HG03159 (cell line): ENCODE results near the gene ADAMTS6.
A peak's percentile ranks its signal among the peaks of the same experiment; 100 is the strongest.
"Not testable (repeated sequence)": the region's sequence is repeated elsewhere in the genome, so short reads cannot be mapped to it uniquely, and the experiment has no call there.

ENCODE experiments used
- ATAC-seq: cut with Tn5 transposase; IDR thresholded peaks from one replicate; pipeline ENCODE4 v1.9.1; 2021; ENCODE audit warnings: mild to moderate bottlenecking, moderate library complexity; ENCODE audit not compliant: unreplicated experiment

The ADAMTS6 gene

GRCh38 chr5:65204966-65205365, 276.8 kb downstream of the ADAMTS6 start:
- no peak for ATAC-seq

DNA sequence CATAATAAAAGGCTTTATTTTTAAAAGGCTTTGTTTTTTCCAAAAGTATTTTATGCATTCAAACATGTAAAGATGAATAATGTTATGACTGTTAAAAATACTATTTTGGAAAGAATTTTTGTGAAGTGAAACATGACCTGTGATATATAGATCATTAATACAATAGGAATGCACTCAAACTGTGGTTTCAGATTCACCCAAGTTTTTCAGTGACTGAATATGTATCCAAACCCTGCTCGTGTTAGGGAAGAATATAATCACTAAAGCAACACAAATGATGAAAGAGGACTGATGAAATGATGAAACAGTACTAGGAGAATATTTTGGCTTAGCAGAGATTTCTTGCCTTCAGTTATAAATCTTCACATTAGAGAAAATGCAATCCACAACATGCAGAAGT, 278.0 kb downstream of the ADAMTS6 start:
- ATAC-seq, result no peak

GRCh38 chr5:65199993-65200675, 281.6 kb downstream of the ADAMTS6 start:
- no peak for ATAC-seq

- no peak for ATAC-seq
These were observed 283.1 kb downstream of the ADAMTS6 start for GRCh38 chr5:65198456-65199120.

- ATAC-seq, result no peak
These were observed 283.9 kb downstream of the ADAMTS6 start for GRCh38 chr5:65197531-65198455.

DNA sequence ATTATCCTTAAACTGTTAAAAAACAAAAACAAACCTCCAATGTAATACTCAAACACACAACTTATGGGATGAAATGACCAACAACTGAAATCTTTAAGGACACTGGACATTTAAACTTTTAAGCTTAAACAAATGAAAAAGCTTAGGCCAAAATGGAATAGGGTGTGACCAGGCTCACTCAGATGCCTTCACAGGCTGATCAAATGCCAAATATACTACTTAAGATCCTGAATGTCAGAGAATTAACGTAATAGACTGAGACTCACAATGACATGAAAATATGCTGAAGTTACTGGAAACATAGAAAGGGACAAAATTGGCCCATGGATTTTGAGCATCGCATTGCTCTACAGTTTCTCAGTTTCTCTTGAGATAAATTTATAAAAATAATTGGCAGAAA, 286.8 kb downstream of the ADAMTS6 start:
- ATAC-seq, result no peak

DNA sequence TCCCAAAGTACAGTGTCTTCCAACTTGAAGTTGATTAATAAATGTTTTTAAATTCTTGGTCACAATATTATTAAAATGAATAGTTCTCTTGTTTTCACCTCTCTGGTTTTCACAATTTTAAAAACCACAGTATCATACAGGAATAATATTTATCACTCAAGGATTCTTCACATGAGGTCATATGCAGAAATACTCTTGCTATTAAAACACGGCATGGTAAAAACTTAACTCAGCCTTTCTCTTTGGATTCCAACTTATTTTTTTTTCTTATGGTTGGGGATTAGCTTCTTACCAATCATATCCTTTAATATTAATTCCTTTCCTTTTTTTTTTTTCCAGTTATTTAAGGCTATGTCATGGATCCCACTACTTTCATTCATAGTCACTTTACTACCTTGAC, 289.4 kb downstream of the ADAMTS6 start:
- no peak for ATAC-seq

DNA sequence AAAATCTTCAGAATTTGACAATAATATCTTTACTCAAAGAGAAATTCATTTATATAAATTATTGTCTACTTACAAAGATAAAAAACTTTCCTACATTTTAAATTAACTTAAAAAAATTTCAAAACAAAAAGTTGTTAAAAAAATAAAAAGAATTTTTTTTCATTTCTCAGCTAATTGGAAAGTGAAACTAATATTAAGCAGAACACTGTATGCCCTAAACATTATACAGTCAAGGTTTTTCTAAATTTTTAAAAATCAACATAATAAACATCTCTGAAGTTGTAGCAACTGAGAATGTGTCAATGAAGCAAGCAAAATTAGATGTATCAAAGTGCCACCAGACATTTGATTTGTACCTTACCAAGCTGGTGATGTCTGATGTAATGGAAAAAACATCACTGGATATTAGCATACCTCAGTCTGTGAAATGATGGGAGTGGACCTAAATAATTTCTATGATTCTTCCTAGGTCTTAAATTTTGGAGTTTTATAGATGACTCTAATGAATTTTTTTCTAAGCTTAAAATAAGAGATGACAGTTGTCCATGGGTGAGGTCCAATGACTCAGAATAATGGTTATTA, 290.1 kb downstream of the ADAMTS6 start:
- no peak for ATAC-seq

DNA sequence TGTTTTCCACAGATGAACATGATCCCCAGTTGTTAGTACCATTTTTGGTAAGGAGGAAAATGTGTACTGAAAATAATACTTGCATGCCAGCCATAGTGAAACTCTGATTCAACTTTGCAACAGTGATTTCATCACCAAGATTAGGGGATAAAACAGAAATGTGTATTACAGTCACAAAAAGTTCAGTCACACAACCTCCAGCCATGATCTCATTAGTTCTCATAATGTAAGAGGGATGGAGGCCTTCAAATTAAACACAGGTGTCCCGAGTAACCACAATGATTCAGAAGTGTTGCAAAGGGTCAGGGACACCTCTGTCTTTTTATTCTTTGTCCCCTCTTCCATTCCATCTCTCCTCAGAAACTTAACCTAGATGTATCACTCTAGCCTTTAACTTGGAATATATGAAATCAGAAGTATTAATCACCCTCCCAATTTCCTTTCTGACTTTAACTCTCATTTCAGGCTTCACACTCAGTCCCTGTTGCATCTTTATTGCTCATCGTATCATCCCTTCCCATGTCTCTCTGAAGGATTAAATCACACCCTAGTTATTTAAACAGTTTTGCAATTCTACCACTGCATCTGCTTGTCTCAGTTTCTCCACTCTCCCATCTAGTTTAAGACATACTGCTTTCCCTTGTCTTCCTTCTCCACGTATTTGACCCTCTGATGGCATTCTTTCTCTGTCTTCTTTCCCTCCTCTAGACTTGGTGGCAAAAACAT, 291.2 kb downstream of the ADAMTS6 start:
- ATAC-seq, result peak; percentile 55

DNA sequence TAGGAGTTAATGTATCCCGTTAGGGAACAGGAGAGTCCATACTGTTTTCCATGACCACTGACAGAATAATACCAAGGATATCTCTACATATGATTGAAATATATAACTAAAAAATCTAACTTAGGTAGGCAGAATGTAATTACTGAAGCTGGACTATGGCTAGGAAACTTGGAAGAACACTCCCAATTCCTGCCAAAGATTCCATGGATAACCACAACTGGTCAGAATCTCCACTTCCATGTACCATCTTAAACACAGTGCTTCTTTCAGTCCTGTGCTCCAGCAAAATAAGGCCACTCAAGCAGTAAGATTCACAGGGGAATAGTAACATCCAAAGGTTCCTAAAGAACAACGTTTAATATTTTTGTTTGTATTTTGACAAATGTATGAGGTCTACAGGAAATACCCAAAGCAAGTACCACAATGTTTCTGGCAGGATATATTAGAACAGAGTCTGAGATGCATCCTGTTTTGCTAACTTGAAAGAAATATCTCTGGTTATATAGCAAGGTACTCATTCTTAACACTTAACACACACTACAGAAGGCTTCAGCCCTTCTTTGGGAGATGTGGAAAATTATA, 295.0 kb downstream of the ADAMTS6 start:
- no peak for ATAC-seq

DNA sequence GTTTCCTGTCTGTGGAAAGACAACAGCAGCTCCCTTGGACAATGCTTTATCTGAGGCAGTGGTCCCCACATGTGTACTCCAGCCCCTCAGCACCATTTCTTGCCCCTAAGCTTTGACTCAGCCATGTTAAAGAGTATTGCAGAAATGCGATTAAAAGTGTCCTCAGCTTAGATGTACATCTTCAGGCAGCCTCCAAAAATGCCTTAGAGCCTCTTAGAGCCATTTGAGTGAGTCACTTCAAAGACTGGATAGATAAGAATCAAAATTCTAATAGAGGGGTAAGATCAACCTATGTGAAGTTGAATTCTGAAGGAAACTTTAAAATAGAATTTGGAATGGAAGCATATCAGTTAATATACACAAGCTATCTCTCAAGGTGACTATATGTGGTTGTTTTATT, 296.3 kb downstream of the ADAMTS6 start:
- ATAC-seq, result no peak

GRCh38 chr5:65184780-65185179, 296.9 kb downstream of the ADAMTS6 start:
- ATAC-seq, result no peak

GRCh38 chr5:65174231-65174630, 307.5 kb downstream of the ADAMTS6 start:
- ATAC-seq, result not testable (repeated sequence)

DNA sequence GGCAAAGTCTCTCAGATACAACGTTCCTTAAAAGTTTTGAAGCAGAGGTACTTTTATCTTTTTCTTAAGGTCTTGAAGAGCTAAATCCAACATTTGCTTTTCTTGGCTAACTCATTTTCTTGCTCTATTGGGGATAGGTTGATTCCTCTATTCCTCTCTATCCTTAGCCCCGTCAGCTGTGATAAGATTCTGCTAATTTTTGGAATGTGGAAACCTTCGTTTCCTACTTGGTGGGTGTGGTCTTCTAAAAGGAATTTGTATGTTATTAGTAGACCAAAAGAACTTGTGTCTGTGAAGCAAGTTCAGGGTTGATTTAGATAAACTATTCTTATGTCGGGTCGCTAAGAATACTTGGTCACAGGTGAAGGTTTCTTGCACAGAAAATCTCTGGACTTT, 308.6 kb downstream of the ADAMTS6 start:
- no peak for ATAC-seq

GRCh38 chr5:65172486-65173129, 309.1 kb downstream of the ADAMTS6 start:
- peak; percentile 87 for ATAC-seq

DNA sequence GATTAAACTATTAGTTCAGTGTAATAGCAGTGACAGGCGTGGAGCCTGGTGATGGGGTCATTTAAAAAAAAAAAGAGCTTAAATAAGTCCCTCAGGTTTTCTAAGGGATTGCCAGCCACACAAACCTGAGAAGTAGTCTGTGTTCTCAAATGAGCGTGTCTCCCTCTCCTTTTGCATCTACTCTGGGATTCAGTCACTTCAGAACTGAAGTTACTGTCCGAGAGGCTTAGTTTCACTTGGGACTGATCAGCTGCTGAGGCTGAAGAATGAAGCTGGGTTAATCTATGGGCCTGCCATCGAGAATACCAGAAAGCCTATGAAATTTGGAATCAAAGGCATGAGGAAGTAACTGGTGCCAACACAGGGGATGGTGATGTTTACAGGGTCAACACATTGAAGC, 310.1 kb downstream of the ADAMTS6 start:
- ATAC-seq, result no peak

GRCh38 chr5:65163698-65164097, 318.0 kb downstream of the ADAMTS6 start:
- ATAC-seq, result no peak

DNA sequence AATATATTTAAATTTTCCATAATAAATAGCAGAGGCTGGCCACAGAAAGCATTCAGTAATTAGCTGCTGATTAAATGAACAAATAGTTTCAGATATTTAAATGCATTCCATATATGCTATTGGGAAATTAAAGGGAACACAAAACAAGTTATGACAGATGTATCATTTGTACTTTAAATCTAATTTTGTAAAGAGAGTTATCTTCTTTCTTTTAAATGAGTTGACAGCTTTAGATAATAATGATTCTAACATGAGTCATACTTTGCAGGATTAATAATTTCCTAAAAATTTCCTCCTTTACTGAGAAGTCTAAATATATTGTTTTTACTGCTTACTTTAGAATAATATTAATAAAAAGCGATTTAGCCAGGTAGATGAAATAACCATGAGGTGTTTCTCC, 320.1 kb downstream of the ADAMTS6 start:
- ATAC-seq, result no peak

GRCh38 chr5:65157906-65158603, 323.7 kb downstream of the ADAMTS6 start:
- ATAC-seq, result no peak
